ENCODE measurements around the gene NDUFV1.
"Not testable (repeated sequence)": the region's sequence is repeated elsewhere in the genome, so short reads cannot be mapped to it uniquely, and the experiment has no call there.

Gene NDUFV1

DNA sequence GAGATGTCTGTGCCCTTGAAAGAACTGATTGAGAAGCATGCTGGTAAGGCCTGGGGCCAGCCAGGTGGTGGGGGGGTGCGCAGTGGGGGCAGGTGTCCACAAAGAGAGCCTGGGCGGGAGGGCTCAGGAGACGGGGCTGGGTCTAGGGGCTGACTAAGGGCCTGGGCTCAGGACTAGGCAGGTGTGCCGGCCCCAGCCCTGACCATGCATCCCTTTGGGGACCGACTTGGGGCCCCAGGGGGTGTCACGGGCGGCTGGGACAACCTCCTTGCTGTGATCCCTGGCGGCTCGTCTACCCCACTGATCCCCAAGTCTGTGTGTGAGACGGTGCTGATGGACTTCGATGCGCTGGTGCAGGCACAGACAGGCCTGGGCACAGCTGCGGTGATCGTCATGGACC lies 4.4 kb downstream of the NDUFV1 start:
- in situ Hi-C loops (cut with MboI; ENCODE audit: low sequenced_read_pairs), result no loop called here

DNA sequence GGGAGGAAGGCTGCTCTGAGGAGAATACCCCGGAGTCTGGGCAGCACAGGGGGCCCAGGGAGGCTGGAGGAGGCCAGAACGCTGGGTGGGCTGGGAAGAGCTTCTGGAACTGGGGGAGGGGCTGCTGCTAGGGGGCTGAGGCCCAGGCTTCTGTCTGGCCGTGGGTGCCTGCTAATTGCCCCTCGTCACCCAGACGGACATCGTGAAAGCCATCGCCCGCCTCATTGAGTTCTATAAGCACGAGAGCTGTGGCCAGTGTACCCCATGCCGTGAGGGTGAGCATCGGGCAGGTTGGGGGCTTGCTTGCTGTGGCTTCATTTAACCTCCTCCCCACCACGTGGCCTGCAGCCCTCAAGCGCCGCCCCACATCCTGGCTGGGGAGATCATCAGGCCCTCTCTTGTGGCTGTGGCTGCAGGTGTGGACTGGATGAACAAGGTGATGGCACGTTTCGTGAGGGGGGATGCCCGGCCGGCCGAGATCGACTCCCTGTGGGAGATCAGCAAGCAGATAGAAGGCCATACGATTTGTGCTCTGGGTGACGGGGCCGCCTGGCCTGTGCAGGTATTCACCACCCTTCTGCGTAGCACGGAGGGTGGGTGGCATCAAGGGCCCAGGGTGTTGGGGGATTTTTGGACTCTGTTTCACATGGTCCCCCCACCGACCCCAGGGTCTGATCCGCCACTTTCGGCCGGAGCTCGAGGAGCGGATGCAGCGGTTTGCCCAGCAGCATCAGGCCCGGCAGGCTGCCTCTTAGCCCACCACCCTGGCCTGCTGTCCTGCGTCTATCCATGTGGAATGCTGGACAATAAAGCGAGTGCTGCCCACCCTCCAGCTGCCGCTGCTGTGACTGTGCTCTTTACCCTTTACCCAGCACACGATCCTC lies 5.2 kb downstream of the NDUFV1 start:
- in situ Hi-C loops (cut with MboI; ENCODE audit: low sequenced_read_pairs), result no loop called here

DNA sequence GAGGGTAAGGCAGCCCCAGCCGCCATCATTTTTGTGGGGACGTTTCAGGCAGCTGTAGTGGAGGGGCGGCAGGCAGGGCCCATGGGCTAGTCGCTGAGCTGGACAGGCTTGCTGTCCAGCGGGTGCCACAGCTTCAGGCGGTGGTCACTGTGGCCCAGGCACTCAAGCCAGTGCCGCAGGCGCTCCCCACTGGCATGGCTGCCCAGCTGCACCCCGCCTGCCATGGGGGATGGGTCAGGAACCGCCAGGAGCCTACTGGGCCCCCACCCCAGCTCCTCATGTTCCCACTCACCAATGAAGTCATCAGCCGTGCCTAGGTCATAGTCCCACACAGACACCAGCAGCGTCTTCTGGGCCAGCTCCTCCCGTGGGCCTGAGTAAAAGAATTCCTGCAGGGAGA lies 6.0 kb downstream of the NDUFV1 start:
- in situ Hi-C loops (cut with MboI; ENCODE audit: low sequenced_read_pairs), result no loop called here

DNA sequence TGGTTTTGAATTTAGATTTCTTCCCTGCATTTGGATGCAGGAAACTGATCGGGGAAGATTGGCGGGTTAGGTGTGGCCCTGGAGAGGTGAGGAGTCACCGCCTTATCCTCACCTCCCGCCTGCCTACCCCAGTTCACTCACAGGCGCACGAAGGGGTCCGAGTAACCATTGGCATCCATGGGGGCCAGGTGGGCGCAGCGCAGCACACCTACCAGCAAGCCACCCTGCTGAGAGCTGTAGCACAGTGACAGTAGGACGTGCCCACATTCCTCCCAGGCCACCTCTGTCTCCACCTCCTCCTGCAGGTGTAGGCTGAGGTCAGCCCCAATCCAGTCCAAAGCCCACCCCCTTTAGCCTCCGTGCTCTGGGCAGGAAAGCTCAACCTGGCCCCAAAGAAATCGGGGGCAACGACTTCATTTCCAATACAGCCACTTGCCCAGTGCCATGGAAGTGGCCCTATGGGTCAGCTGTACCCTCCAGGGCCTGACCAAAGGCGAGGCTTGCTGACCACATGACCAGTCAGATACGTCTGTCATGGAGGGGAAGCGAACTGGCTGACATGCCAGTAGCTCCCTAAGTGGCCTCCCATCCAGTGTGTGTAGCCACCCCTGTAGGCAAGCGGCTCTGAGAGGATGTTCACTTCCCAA lies 6.7 kb downstream of the NDUFV1 start:
- in situ Hi-C loops (cut with MboI; ENCODE audit: low sequenced_read_pairs), result no loop called here

DNA sequence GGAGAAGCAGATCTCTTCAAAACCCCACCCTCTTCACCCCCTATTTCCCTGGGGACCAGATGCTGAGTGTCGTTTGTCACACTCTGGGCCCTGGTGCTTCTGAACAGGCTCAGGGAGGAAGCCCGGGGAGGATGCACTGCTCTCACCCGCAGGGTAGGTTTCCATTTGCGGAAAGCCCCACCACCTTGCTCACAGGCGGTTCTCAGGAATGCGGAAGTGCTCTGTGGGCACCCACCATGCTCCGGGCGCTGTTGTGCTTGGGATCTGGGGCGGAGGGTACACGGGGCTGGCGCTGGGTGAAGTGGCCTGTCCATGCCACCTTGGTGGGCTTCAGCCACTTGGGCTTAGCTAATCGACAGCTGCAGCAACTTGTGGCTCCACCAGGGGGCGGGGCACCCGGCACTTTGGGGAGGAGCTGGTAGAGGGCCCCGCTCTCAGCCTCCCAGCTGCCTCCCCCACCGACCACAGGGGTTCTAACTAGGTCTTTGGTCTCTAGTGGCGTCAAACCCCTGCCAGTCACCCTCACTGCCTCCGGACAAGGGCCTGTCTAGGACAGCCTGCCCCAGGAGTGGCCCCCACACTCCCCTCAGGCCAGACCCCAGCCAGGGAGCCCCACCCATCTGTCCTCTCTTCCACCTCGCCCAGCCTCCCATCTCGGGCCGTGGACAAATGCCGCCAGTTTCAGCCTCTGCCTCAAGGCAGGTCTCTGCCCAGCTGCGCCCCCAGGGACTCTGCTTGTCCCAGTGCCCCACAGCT lies 7.4 kb downstream of the NDUFV1 start:
- in situ Hi-C loops (cut with MboI; ENCODE audit: low sequenced_read_pairs), result no loop called here

DNA sequence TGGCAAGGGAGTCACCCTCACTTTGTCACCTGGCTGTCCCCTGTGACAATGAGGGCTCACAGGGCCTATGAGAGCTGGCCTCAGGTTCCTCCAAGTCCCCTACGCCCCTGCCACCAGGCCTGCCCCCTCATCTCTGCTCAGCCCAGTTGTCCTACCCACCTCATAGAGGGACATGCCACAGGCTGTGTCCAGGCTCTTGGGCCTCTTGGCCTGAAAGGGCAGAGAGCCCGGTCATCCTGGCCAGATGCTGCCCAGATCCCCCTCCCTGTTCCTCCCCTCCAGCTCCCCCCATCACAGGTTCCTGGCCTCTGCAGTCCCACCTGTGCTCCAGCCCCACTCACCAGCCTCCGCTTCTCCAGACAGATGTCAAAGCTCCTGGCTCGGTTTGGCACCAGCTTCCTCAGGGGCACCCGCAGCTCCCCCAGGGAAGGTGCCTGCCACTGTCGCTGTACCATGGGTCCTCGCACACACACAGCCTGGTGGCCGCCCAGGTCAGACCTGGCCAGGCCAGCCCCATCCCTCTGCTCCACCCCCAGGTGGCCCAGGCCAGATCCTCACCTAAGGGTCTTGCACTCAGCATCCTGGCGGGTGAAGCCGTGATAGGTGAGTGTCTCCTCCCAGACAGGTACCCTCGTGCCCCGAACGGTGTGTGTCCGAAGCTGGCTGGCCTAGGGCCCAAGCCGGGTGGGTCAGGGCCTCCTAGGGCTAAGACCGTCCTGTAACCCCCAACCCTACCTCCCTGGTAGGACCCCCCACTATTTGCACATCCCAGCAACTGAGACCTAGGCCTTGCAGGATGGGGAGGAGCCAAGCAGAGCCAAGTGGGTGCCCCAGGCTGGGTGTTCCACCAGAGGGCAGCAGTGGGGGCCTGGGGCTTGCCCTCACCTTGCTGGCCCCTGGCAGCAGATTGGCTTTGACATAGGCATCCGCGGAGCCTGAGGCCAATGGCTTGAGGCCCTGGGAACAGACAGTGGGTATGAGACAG lies 8.3 kb downstream of the NDUFV1 start:
- in situ Hi-C loops (cut with MboI; ENCODE audit: low sequenced_read_pairs), result no loop called here

DNA sequence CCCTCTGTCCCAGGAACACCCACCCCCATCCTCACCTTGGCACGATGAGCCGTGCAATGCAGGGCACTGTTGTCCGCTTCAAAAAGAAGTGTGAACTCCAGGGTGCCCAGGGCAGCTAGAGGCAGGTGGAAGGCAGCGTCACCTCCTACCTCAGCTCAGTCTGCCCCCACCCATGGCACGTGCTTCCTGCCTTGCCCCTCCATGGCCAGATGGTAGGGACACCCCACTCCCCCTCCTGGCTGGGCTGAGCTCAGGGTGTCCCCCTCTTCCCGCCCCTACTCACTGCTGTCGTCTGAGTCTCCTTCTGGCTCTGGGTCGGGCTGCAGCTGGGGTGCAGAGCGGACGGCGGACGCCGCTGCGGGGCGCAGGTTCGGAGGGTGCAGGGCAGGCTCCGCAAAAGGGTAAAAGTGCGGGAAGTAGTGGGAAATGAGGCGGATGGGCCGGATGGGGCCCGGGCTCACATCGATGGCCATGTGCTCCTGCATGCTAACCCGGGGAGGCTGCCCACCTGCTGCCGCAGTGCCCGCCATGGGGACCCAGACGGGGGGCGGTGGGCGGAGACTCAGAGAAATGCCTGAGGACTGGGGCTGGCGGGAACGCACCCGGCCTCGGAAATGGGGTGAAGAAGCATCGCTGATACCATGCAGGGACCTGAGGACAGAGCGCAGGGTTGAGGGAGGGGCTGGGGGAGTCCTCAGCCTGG lies 9.1 kb downstream of the NDUFV1 start:
- in situ Hi-C loops (cut with MboI; ENCODE audit: low sequenced_read_pairs), result no loop called here

DNA sequence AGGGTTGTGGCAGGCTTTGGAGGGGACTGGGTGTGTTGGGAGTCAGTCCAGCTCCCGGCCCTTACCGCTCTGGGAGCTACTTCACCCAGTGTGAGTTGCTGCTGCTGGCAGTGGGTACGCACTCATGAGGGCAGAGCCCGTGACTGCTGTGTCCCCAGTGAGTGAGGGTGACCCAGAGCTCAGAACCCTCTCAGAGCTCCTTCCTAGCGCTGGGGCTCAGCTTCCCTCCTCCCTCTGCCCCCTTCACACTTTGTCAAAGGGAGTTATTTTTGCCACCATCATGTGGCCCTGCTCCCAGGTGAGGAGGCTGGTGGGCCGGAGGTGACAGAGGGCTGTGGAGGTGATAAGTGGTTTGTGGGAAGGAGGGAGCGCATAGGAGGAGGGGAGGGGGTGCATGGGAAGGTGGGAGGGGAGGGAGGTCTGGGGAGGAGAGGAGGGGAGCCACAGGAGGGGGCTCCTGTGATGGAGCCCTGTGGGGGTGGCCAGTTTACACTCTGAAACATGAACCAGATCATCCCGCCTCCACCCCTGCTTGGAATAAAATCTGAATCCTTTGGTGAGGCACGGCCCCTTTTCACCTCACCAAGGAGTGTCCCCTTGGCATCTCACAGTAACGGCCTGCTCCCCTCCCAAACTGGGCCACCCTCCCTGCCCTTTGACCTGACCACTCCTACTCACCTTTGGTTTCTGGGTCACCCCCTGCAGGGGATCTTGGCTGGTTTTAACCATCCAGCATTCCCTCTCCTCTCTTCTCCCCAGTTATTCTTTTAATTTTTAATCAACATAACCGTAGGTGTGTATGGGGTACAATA lies 9.9 kb downstream of the NDUFV1 start:
- in situ Hi-C loops (cut with MboI; ENCODE audit: low sequenced_read_pairs), result no loop called here

DNA sequence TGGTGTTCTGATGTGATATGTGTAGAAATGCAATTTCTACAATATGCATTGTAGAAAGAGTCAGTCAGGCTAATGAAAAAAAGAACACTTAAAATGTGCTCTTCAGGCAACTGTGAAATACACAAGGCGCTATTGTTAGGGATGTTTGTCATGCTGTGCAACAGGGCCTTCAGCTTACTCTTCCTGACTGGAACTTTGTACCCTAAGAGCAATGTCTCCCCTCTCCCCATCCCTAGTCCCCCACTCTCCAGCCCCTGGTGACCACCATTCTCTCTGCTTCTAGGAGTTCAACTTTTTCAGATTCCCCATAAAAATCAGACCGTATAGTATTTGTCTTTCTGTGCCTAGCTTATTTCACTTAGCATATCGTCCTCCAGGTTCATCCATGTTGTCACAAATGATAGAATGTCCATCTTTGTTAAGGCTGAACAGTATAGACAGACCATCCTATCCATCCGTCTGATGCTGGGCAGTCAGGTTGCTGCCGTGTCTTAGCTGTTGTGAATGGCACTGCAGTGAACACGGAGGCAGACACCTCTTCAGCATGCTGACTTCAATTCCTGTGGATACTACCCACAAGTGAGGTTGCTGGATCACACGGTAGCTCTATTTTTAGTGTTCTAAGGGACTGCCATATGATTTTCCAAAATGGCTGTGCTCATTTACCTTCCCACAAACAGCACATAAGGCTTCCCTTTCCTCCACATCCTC lies 10.7 kb downstream of the NDUFV1 start:
- in situ Hi-C loops (cut with MboI; ENCODE audit: low sequenced_read_pairs), result no loop called here

DNA sequence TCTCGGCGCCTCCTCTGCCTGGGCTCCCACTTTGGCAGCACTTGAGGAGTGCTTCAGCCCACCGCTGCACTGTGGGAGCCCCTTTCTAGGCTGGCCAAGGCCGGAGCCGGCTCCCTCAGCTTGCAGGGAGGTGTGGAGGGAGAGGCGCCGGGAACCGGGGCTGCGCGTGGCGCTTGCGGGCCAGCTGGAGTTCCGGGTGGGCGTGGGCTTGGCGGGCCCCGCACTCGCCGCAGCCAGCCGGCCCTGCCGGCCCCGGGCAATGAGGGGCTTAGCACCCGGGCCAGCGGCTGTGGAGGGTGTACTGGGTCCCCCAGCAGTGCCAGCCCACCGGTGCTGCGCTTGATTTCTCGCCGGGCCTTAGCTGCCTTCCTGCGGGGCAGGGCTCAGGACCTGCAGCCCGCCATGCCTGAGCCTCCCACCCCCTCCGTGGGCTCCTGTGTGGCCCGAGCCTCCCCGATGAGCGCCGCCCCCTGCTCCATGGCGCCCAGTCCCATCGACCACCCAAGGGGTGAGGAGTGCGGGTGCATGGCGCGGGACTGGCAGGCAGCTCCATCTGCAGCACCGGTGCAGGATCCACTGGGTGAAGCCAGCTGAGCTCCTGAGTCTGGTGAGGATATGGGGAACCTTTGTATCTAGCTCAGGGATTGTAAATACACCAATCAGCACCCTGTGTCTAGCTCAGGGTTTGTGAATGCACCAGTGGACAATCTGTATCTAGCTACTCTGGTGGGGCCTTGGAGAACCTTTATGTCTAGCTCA lies 12.3 kb downstream of the NDUFV1 start:
- in situ Hi-C loops (cut with MboI; ENCODE audit: low sequenced_read_pairs), result not testable (repeated sequence)

DNA sequence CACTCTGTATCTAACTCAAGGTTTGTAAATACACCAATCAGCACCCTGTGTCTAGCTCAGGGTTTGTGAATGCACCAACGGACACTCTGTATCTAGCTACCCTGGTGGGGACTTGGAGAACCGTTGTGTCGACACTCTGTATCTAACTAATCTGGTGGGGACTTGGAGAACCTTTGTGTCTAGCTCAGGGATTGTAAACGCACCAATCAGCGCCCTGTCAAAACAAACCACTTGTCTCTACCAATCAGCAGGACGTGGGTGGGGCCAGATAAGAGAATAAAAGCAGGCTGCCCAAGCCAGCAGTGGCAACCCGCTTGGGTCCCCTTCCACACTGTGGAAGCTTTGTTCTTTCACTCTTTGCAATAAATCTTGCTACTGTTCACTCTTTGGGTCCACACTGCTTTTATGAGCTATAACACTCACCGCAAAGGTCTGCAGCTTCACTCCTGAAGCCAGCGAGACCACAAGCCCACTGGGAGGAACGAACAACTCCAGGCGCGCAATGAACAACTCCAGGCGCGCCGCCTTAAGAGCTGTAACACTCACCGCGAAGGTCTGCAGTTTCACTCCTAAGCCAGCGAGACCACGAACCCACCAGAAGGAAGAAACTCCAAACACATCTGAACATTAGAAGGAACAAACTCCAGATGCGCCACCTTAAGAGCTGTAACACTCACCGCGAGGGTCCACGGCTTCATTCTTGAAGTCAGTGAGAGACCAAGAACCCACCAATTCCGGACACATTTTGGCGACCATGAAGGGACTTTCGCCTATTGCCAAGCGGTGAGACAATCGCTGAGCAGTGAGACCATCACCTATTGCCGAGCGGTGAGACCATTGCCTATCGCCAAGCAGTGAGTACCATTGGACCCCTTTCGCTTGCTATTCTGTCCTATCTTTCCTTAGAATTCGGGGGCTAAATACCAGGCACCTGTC lies 13.2 kb downstream of the NDUFV1 start:
- in situ Hi-C loops (cut with MboI; ENCODE audit: low sequenced_read_pairs), result not testable (repeated sequence)

DNA sequence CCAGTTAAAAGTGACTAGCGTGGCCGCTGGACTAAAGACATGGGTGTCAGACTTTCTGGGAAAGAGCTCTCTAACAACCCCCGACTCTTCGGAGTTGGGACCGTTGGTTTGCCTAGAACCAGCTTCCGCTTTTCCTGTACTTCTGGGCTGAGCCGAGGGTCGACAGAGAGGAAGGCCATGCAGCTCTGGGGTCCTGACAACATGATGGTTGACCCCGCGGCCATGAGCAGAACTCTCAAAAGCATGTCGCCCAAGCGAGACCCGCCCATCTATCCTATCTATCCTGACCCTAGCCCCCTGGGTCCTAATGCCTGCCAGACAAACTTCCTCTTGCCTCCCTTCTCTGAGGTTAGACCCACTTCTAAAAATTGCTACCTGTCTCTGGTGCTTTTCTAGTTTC lies 13.9 kb downstream of the NDUFV1 start:
- in situ Hi-C loops (cut with MboI; ENCODE audit: low sequenced_read_pairs), result not testable (repeated sequence)

DNA sequence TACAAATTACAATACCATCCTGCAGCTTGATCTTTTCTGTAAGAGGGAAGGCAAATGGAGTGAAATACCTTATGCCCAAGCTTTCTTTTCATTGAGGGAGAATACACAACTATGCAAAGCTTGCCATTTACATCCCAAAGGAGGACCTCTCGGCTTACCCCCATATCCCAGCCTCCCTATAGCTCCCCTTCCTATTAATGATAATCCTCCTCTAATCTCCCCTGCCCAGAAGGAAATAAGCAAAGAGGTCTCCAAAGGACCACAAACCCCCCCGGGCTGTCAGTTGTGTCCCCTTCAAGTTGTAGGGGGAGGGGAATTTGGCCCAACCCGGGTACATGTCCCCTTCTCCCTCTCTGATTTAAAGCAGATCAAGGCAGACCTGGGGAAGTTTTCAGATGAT lies 15.2 kb downstream of the NDUFV1 start:
- in situ Hi-C loops (cut with MboI; ENCODE audit: low sequenced_read_pairs), result not testable (repeated sequence)

DNA sequence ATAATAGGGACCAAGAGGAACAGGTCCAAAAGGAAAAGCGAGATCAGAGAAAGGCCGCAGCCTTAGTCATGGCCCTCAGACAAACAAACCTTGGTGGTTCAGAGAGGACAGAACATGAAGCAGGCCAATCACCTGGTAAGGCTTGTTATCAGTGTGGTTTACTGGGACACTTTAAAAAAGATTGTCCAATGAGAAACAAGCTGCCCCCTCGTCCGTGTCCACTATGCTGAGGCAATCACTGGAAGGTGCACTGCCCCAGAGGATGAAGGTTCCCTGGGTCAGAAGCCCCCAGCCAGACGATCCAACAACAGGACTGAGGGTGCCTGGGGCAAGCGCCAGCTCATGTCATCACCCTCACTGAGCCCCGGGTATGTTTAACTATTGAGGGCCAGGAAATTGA lies 16.2 kb downstream of the NDUFV1 start:
- in situ Hi-C loops (cut with MboI; ENCODE audit: low sequenced_read_pairs), result not testable (repeated sequence)

DNA sequence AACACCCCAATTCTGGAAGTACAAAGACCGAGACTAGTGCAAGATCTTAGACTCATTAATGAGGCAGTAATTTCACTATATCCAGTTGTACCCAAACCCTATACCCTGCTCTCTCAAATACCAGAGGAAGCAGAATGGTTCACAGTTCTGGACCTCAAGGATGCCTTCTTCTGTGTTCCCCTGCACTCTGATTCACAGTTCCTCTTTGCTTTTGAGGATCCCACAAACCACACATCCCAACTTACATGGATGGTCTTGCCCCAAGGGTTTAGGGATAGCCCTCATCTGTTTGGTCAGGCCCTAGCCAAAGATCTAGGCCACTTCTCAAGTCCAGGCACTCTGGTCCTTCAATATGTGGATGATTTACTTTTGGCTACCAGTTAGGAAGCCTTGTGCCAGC lies 17.1 kb downstream of the NDUFV1 start:
- in situ Hi-C loops (cut with MboI; ENCODE audit: low sequenced_read_pairs), result not testable (repeated sequence)

DNA sequence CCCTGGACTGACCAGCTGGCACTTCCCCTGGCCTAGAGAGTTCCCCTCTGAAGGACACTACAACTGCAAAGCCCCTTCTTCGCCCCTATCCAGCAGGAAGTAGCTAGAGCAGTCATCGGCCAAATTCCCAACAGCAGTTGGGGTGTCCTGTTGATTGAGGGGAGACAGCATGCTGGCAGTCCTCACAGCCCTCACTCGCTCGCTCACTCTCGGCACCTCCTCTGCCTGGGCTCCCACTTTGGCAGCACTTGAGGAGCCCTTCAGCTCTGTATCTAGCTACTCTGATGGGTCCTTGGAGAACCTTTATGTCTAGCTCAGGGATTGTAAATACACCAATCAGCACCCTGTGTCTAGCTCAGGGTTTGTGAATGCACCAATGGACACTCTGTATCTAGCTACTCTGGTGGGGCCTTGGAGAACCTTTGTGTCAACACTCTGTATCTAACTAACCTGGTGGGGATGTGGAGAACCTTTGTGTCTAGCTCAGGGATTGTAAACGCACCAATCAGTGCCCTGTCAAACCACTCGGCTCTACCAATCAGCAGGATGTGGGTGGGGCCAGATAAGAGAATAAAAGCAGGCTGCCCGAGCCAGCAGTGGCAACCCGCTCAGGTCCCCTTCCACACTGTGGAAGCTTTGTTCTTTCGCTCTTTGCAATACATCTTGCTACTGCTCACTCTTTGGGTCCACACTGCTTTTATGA lies 19.5 kb downstream of the NDUFV1 start:
- in situ Hi-C loops (cut with MboI; ENCODE audit: low sequenced_read_pairs), result not testable (repeated sequence)

Measured in HL-60/S4 treated with phorbol 12-myristate 13-acetate at 8.2 ng/mL for 4 days and 3 days (cell line).